Epithelial cell of esophagus (primary cell): ENCODE data around the gene IL9.

Experiments used
- DNase-seq: peaks from one replicate; pipeline ENCODE4 v3.0.0; 2010; ENCODE audit warnings: low read depth
- H3K4me3 ChIP-seq: 2 replicates; pipeline ENCODE4 v1.5.1; 2011; ENCODE audit warnings: mild to moderate bottlenecking, low read length, control low read depth
- TF ChIP-seq, protein P1 (sequence below): IDR thresholded peaks from 2 replicates; pipeline ENCODE4 v1.5.1; 2011; ENCODE audit warnings: low read depth, mild to moderate bottlenecking, low read length, control low read depth, inconsistent platforms; ENCODE audit not compliant: insufficient read depth; ENCODE audit errors: missing control alignments

IL9 gene

DNA sequence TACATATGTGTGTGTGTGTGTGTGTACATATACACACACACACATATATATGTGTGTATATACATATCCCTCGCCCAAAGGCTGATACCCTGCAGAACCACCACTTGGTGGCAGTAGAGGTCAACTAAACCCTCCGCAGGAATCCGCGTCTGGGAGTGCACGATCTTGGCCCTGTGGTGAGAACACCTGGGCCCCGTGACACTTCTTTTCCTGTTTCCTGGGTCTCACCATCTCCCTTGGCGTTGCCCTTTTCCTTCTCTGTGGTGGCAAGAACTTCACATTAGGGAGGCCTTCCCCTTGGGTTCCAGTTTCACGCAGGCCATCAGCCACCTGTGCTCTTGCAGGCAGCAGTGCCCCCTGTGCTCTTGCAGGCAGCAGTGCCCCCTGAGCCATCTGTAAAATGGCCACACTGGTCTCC, 8.2 kb downstream of the IL9 start:
- DNase-seq: peak; percentile 82
- TF ChIP-seq, protein P1, sequence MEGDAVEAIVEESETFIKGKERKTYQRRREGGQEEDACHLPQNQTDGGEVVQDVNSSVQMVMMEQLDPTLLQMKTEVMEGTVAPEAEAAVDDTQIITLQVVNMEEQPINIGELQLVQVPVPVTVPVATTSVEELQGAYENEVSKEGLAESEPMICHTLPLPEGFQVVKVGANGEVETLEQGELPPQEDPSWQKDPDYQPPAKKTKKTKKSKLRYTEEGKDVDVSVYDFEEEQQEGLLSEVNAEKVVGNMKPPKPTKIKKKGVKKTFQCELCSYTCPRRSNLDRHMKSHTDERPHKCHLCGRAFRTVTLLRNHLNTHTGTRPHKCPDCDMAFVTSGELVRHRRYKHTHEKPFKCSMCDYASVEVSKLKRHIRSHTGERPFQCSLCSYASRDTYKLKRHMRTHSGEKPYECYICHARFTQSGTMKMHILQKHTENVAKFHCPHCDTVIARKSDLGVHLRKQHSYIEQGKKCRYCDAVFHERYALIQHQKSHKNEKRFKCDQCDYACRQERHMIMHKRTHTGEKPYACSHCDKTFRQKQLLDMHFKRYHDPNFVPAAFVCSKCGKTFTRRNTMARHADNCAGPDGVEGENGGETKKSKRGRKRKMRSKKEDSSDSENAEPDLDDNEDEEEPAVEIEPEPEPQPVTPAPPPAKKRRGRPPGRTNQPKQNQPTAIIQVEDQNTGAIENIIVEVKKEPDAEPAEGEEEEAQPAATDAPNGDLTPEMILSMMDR: peak; percentile 89
- no peak overlapping the region for H3K4me3 ChIP-seq

DNA sequence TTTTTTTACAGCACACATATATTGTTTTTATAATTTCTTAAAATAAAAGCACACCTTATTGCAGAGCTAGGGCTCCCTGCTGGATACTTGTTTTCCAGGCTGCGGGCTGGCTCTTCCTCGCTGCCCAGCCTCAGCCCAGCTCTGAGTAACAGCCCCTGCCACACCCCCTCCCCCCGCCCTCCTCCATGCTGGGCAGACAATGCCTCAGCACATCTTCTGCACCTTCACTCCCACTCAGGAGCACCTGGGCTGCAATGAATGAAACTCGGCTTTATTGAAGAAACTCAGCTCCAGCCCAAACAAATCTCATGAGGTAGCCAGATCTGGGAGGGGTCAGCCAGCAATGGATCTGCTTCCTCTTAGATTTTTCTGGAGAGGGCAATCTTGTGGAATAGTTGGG, 9.5 kb downstream of the IL9 start:
- H3K4me3 ChIP-seq: no peak overlapping the region
- DNase-seq: no peak
- TF ChIP-seq, protein P1: no peak

DNA sequence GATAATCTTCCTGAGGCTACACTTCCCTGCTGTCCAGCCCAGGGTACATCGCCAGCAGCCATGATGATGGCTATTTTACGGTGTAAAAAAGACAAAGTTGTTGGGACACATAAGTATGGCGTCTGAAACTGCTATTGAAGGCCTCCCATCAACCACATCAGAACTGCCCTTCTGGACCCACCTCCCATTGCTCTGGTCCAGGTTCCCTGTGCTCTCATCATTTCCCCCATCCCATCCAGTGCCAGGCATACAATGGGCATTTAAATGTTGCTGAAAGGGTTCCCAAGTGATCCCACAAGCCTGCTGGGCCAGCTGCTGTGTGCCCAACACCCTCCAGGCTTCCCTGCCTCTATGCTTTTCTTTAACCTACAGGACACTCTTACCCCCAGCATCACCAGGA, 10.6 kb downstream of the IL9 start:
- no peak overlapping the region for H3K4me3 ChIP-seq
- no peak for DNase-seq
- TF ChIP-seq, protein P1: no peak

DNA sequence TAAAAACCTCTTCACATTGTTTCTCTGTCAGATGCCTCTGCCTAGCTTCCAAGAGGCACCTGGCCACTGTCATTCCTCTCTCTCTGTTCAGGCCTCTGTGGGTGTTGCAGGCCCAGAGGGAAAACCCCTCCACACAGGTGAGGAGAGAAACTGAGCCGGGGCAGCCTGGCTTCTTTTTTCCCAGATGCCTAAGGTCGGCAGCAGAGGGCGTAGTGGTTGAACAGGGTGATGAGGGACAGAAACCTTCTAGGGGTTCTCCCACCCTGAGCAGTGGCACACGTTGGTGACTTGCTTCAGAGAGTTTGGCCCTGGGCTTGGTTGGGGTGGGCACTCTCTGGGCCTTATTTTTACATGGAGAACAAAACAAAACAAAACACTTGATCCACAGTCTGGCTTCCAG, 12.2 kb downstream of the IL9 start:
- TF ChIP-seq, protein P1: no peak
- no peak for DNase-seq
- no peak overlapping the region for H3K4me3 ChIP-seq

DNA sequence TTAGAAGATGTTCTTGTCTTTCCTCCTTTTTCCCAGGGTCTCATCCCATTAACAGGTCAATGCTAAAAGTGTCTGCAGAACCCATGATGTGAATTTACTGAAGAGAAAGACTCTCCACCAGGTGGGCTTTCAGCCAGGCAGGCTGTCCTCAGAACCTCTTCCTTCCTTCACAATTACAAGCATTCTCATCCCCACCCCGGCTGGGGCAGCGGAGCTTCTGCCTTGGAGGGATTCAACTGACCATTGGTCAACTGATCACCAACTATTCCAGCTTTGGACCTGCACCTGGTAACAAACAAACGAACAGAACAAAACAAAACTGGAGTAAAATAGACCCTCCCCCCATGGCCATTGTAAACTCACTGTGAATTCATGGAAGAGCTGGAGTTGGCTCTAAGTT, 12.6 kb downstream of the IL9 start:
- no peak for DNase-seq
- no peak overlapping the region for H3K4me3 ChIP-seq
- TF ChIP-seq, protein P1: no peak

DNA sequence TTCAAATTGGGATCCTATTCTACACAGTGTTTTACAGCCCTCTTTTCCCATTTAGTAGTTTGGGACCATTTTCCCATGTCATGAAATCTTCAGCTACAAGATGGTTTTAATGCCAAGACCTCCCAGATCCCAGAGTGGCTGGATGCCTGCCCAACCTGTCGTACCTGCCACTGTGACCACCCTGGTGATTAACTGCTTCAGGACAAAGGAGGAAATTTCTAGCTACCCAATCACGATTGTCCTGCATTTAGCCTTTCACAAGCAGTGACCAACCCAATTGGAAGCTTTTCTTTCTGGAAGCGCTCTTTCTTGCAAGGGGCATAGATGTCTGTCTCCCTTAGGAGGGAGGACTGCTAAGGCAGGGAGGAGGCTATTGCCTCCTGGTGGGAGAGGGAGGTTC, 13.8 kb downstream of the IL9 start:
- TF ChIP-seq, protein P1: no peak
- no peak for DNase-seq
- H3K4me3 ChIP-seq: no peak overlapping the region

DNA sequence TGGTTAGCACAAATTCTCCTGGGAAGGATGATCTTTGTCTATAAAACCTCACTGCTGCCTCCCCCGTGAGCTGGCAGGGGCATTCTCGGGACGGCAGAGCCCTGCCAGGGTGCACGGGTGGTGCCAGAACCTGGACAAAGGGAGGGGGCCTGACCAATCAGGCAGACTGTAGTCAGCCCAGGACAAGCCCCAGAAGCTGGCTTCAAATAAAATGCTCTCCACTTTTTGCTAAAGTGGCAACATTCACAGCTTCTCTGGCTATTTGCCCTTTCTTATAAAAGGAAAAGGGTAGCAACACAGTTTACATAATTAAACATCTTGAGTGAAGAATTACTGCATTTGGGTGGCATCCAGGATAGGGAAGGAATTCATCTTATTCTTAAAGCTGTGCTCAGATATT, 14.4 kb downstream of the IL9 start:
- TF ChIP-seq, protein P1: no peak
- H3K4me3 ChIP-seq: no peak overlapping the region
- DNase-seq: no peak
